Karpas-422 (cell line): ENCODE data around the gene RAB11FIP3. TPM values are rescaled to one million over a fixed set of nuclear protein-coding genes. Genes with fewer than 3 reads are reported as not detected.

Experiments
- DNase-seq: peaks from one replicate; pipeline ENCODE4 v3.0.0-alpha.2; 2015
- H2AFZ ChIP-seq: fragments of 200-600 bp; sonication (generic); 2 replicates; pipeline ENCODE4 v1.6.1; 2014; ENCODE audit warnings: antibody characterized with exemption, low read length, mixed read lengths
- H3K27ac ChIP-seq: fragments of 200-600 bp; sonication (generic); 2 replicates; pipeline ENCODE4 v1.5.1; 2014; ENCODE audit warnings: mild to moderate bottlenecking, low read length, moderate library complexity
- H3K27me3 ChIP-seq: fragments of 200-600 bp; sonication (generic); 2 replicates; pipeline ENCODE4 v1.6.1; 2014; ENCODE audit warnings: low read length, mixed read lengths
- H3K36me3 ChIP-seq: fragments of 200-600 bp; sonication (generic); 2 replicates; pipeline ENCODE4 v1.6.1; 2014; ENCODE audit warnings: low read length, mixed read lengths; ENCODE audit not compliant: insufficient read depth
- H3K4me1 ChIP-seq: fragments of 200-600 bp; sonication (generic); 2 replicates; pipeline ENCODE4 v1.6.1; 2014; ENCODE audit warnings: mild to moderate bottlenecking, low read length, mixed read lengths
- H3K4me2 ChIP-seq: fragments of 200-600 bp; sonication (generic); 2 replicates; pipeline ENCODE4 v1.6.1; 2014; ENCODE audit warnings: low read length, low read depth, mild to moderate bottlenecking; ENCODE audit not compliant: poor library complexity, severe bottlenecking
- H3K4me3 ChIP-seq: fragments of 200-600 bp; sonication (generic); 2 replicates; pipeline ENCODE4 v1.5.1; 2014; ENCODE audit warnings: mild to moderate bottlenecking, antibody characterized with exemption, low read length, mixed read lengths
- H3K79me2 ChIP-seq: fragments of 200-600 bp; sonication (generic); 2 replicates; pipeline ENCODE4 v1.6.1; 2014; ENCODE audit warnings: mild to moderate bottlenecking, low read length, mixed read lengths
- H3K9ac ChIP-seq: fragments of 200-600 bp; sonication (generic); 2 replicates; pipeline ENCODE4 v1.6.0; 2014; ENCODE audit warnings: low read length
- H3K9me2 ChIP-seq: fragments of 200-600 bp; sonication (generic), shearing (Covaris generic); replicated peaks from 2 replicates; pipeline ENCODE4 v1.6.0; 2014; ENCODE audit warnings: mild to moderate bottlenecking, low read length, moderate library complexity; ENCODE audit not compliant: insufficient read depth
- H3K9me3 ChIP-seq: fragments of 300-700, 200-600 bp; sonication (generic); 2 replicates; pipeline ENCODE4 v1.6.1; 2014; ENCODE audit warnings: low read length, mixed read lengths
- H4K20me1 ChIP-seq: fragments of 200-600 bp; sonication (generic); 2 replicates; pipeline ENCODE4 v1.6.1; 2014; ENCODE audit warnings: mild to moderate bottlenecking, antibody characterized with exemption, low read length, low read depth; ENCODE audit not compliant: insufficient read depth
- total RNA-seq: library from RNA; depleted of rRNA; stranded (reverse); fragments of >200 nt; shearing (Covaris generic); gene quantifications from 2 replicates; pipeline ENCODE4 v1.2.3, GENCODE V29; 2014; ENCODE audit warnings: low replicate concordance

RAB11FIP3 gene
- total RNA-seq, 1 experiment from 2014 or later: 6.0 TPM

GRCh38 chr16:510066-510825, 84.8 kb downstream of the RAB11FIP3 start:
- H3K36me3 ChIP-seq: no peaks in the 10 kb centered on the region
- no peaks in the 10 kb centered on the region for H3K79me2 ChIP-seq
- H3K9me3 ChIP-seq: no peaks in the 10 kb centered on the region
- H3K4me1 ChIP-seq: no peaks in the 10 kb centered on the region
- DNase-seq: no peak
- no peak overlapping the region for H3K27ac ChIP-seq
- no peak overlapping the region for H3K9ac ChIP-seq
- H3K4me3 ChIP-seq: no peak overlapping the region
- no peaks in the 10 kb centered on the region for H3K27me3 ChIP-seq
- H4K20me1 ChIP-seq: no peaks in the 10 kb centered on the region
- H2AFZ ChIP-seq: no peak overlapping the region
- H3K4me2 ChIP-seq: no peak overlapping the region
- no peaks in the 10 kb centered on the region for H3K9me2 ChIP-seq

- Histone ChIP-seq H3K9me2 (no peaks in the 10 kb centered on the region), H3K4me1 (no peaks in the 10 kb centered on the region), H3K36me3 (no peaks in the 10 kb centered on the region), H4K20me1 (no peaks in the 10 kb centered on the region), H3K4me2 (no peak overlapping the region), H3K9me3 (no peaks in the 10 kb centered on the region), H3K27ac (no peak overlapping the region), H3K9ac (no peak overlapping the region), H3K4me3 (no peak overlapping the region), H3K27me3 (no peaks in the 10 kb centered on the region), H3K79me2 (no peaks in the 10 kb centered on the region), H2AFZ (no peak overlapping the region)
- DNase-seq: no peak
These were observed 87.4 kb downstream of the RAB11FIP3 start for GRCh38 chr16:512802-513201.

- Histone ChIP-seq H3K4me1 (no peaks in the 10 kb centered on the region), H3K9me2 (no peaks in the 10 kb centered on the region), H3K27me3 (no peaks in the 10 kb centered on the region), H3K79me2 (no peaks in the 10 kb centered on the region), H3K4me2 (no peak overlapping the region), H2AFZ (no peak overlapping the region), H3K27ac (no peak overlapping the region), H4K20me1 (no peaks in the 10 kb centered on the region), H3K9ac (no peak overlapping the region), H3K9me3 (no peaks in the 10 kb centered on the region), H3K4me3 (no peak overlapping the region), H3K36me3 (no peaks in the 10 kb centered on the region)
- no peak for DNase-seq
These were observed 88.5 kb downstream of the RAB11FIP3 start for GRCh38 chr16:513950-514349.

GRCh38 chr16:515175-515938, 89.9 kb downstream of the RAB11FIP3 start:
- no peaks in the 10 kb centered on the region for H3K4me1 ChIP-seq
- H3K9me3 ChIP-seq: no peaks in the 10 kb centered on the region

GRCh38 chr16:515939-516226, 90.4 kb downstream of the RAB11FIP3 start:
- Histone ChIP-seq H3K4me3 (no peak overlapping the region), H3K27me3 (no peaks in the 10 kb centered on the region), H4K20me1 (no peaks in the 10 kb centered on the region), H3K9me2 (no peaks in the 10 kb centered on the region), H3K27ac (no peak overlapping the region), H2AFZ (no peak overlapping the region), H3K4me2 (no peak overlapping the region), H3K9me3 (no peaks in the 10 kb centered on the region), H3K4me1 (no peaks in the 10 kb centered on the region), H3K9ac (no peak overlapping the region), H3K79me2 (no peaks in the 10 kb centered on the region), H3K36me3 (no peaks in the 10 kb centered on the region)
- no peak for DNase-seq

More at GRCh38 chr16:515175-515938, 89.9 kb downstream of the RAB11FIP3 start:
- no peaks in the 10 kb centered on the region for H3K79me2 ChIP-seq
- H3K36me3 ChIP-seq: no peaks in the 10 kb centered on the region
- H2AFZ ChIP-seq: no peak overlapping the region
- no peak for DNase-seq
- H3K9me2 ChIP-seq: no peaks in the 10 kb centered on the region
- H3K4me3 ChIP-seq: no peak overlapping the region
- H3K4me2 ChIP-seq: no peak overlapping the region
- no peak overlapping the region for H3K9ac ChIP-seq
- no peak overlapping the region for H3K27ac ChIP-seq
- H4K20me1 ChIP-seq: no peaks in the 10 kb centered on the region
- no peaks in the 10 kb centered on the region for H3K27me3 ChIP-seq

- Histone ChIP-seq H4K20me1 (no peaks in the 10 kb centered on the region), H3K27me3 (no peaks in the 10 kb centered on the region), H3K27ac (no peak overlapping the region), H3K4me2 (no peak overlapping the region), H3K4me1 (no peaks in the 10 kb centered on the region), H3K4me3 (no peak overlapping the region), H3K9me2 (no peaks in the 10 kb centered on the region), H3K9me3 (no peaks in the 10 kb centered on the region), H3K36me3 (no peaks in the 10 kb centered on the region), H2AFZ (no peak overlapping the region), H3K9ac (no peak overlapping the region), H3K79me2 (no peaks in the 10 kb centered on the region)
- DNase-seq: no peak
These were observed 90.9 kb downstream of the RAB11FIP3 start for GRCh38 chr16:516301-516700.

- Histone ChIP-seq H3K9me3 (no peaks in the 10 kb centered on the region), H3K4me1 (no peaks in the 10 kb centered on the region), H3K79me2 (no peaks in the 10 kb centered on the region), H3K4me3 (no peak overlapping the region), H3K9ac (no peak overlapping the region), H3K27ac (no peak overlapping the region), H3K4me2 (no peak overlapping the region), H3K36me3 (no peaks in the 10 kb centered on the region), H4K20me1 (no peaks in the 10 kb centered on the region), H3K9me2 (no peaks in the 10 kb centered on the region), H2AFZ (no peak overlapping the region), H3K27me3 (no peaks in the 10 kb centered on the region)
- DNase-seq: no peak
These were observed 93.4 kb downstream of the RAB11FIP3 start for GRCh38 chr16:518858-519257.

GRCh38 chr16:519425-519824, 94.0 kb downstream of the RAB11FIP3 start:
- no peaks in the 10 kb centered on the region for H3K36me3 ChIP-seq
- no peaks in the 10 kb centered on the region for H3K9me3 ChIP-seq
- H3K9ac ChIP-seq: no peak overlapping the region
- H2AFZ ChIP-seq: no peak overlapping the region
- no peak overlapping the region for H3K27ac ChIP-seq
- no peaks in the 10 kb centered on the region for H3K9me2 ChIP-seq
- H3K79me2 ChIP-seq: no peaks in the 10 kb centered on the region
- H3K4me1 ChIP-seq: no peaks in the 10 kb centered on the region
- no peaks in the 10 kb centered on the region for H4K20me1 ChIP-seq
- H3K4me3 ChIP-seq: no peak overlapping the region
- H3K4me2 ChIP-seq: no peak overlapping the region
- DNase-seq: no peak
- no peaks in the 10 kb centered on the region for H3K27me3 ChIP-seq
